Panc1 (cell line): Measurements from ENCODE around the gene SEC22C. TPM values are rescaled to one million over a fixed set of nuclear protein-coding genes. Genes with fewer than 3 reads are reported as not detected.

Source experiments
- ATAC-seq: fragments of 200-7000 bp; cut with Tn5 transposase; 2 replicates; pipeline ENCODE4 v1.9.1; 2020; ENCODE audit warnings: mild to moderate bottlenecking, moderate library complexity
- Bru-seq: library from RNA; stranded (reverse); fragments of 400-500 nt; gene quantifications from one replicate; lab custom pipeline; 2021; lab: Mats Ljungman, UMichigan
- BruChase-seq, 2 experiments: library from RNA; stranded (reverse); fragments of 400-500 nt; gene quantifications; one replicate each; lab custom pipeline; 2021; lab: Mats Ljungman, UMichigan
- BruUV-seq: library from RNA; stranded (reverse); fragments of 400-500 nt; replicated peaks from 2 replicates; lab custom pipeline; 2021; lab: Mats Ljungman, UMichigan
- CTCF ChIA-PET: fragments of 300-600 bp; sonication (Branson Sonifier 250); formaldehyde crosslinking; loops from one replicate; lab custom pipeline; 2022; ENCODE audit warnings: antibody characterized with exemption; lab: Charles Lee
- POLR2A ChIA-PET: fragments of 300-600 bp; sonication (Branson Sonifier 250); formaldehyde crosslinking; loops from one replicate; lab custom pipeline; 2022; ENCODE audit warnings: antibody characterized with exemption; lab: Charles Lee
- DNase-seq: peaks from one replicate; pipeline ENCODE4 v3.0.0-alpha.2; 2010; ENCODE audit warnings: low read depth, low spot score
- H3K27ac ChIP-seq: 2 replicates; pipeline ENCODE4 v1.5.1; 2011; ENCODE audit warnings: mild to moderate bottlenecking, low read length, inconsistent platforms
- H3K27me3 ChIP-seq: fragments of 200-500 bp; sonication (Bioruptor generic); 2 replicates; pipeline ENCODE4 v1.6.0; 2014; ENCODE audit warnings: low read length, inconsistent platforms; ENCODE audit not compliant: control insufficient read depth, insufficient read depth
- H3K36me3 ChIP-seq: fragments of 200-500 bp; sonication (Bioruptor generic); 2 replicates; pipeline ENCODE4 v1.5.1; 2014; ENCODE audit warnings: inconsistent platforms, mild to moderate bottlenecking, low read length, moderate library complexity; ENCODE audit not compliant: control insufficient read depth, insufficient read depth
- H3K4me1 ChIP-seq: 2 replicates; pipeline ENCODE4 v1.5.1; 2011; ENCODE audit warnings: inconsistent platforms, mild to moderate bottlenecking, low read length, moderate library complexity; ENCODE audit not compliant: control insufficient read depth, insufficient read depth
- H3K4me3 ChIP-seq, 2 experiments: 2 replicates each; pipeline ENCODE4 v1.5.1; 2011 to 2012; ENCODE audit warnings: low read depth in 2 of 2, low read length in 2 of 2, mild to moderate bottlenecking in 2 of 2, inconsistent platforms in 1 of 2, moderate library complexity in 1 of 2
- H3K9me3 ChIP-seq: fragments of 200-500 bp; sonication (Bioruptor generic); 2 replicates; pipeline ENCODE4 v1.5.1; 2014; ENCODE audit warnings: low read depth, mild to moderate bottlenecking, inconsistent platforms, low read length, moderate library complexity; ENCODE audit not compliant: control insufficient read depth, insufficient read depth
- POLR2AphosphoS5 ChIP-seq: IDR thresholded peaks from 2 replicates; pipeline ENCODE4 v1.6.1; 2012; ENCODE audit warnings: mild to moderate bottlenecking, low read depth, low read length, moderate library complexity
- SIN3A ChIP-seq: IDR thresholded peaks from 2 replicates; pipeline ENCODE4 v1.6.1; 2012; ENCODE audit warnings: low read depth, mild to moderate bottlenecking, low read length, moderate library complexity, borderline replicate concordance; ENCODE audit not compliant: insufficient read depth
- TCF7L2 ChIP-seq: IDR thresholded peaks from 2 replicates; pipeline ENCODE4 v1.6.1; 2011; ENCODE audit warnings: mild to moderate bottlenecking, low read depth, low read length, inconsistent platforms
- in situ Hi-C: cut with HindIII; loops from 2 replicates; pipeline ENCODE4 v1.10.0; 2016; ENCODE audit warnings: low sequenced_read_pairs, low pct_unique_long_range_greater_than_20kb
- intact Hi-C: fragments of 100-400 bp; cut with micrococcal nuclease; formaldehyde crosslinking; loops from one replicate; pipeline ENCODE4 v1.10.0; 2022; ENCODE audit not compliant: unreplicated experiment
- long read RNA-seq: library from polyadenylated mRNA; unstranded; transcript quantifications from one replicate; pipeline ENCODE4 v2.0.0, GENCODE V29; 2021; ENCODE audit not compliant: unreplicated experiment
- polyA plus RNA-seq: library from polyadenylated mRNA; unstranded; fragments of >200 nt; gene quantifications from one replicate; pipeline ENCODE4 v1.2.1, GENCODE V29; 2012; ENCODE audit warnings: missing spikeins; ENCODE audit not compliant: insufficient read length
- total RNA-seq: library from RNA; stranded (reverse); gene quantifications from one replicate; pipeline ENCODE4 v1.2.1, GENCODE V29; 2021; ENCODE audit not compliant: unreplicated experiment
- TF ChIP-seq, protein P1 (sequence below), 2 experiments: IDR thresholded peaks; 2 replicates each; pipeline ENCODE4 v1.6.1; 2011 to 2012; ENCODE audit warnings: low read depth in 2 of 2, control low read depth in 1 of 2, low read length in 1 of 2, mild to moderate bottlenecking in 1 of 2, moderate library complexity in 1 of 2; ENCODE audit not compliant: insufficient read depth in 1 of 2
- TF ChIP-seq, protein P2 (sequence below): fragments of 450-650 bp; IDR thresholded peaks from 2 replicates; pipeline ENCODE4 v1.5.1; 2017; ENCODE audit warnings: mild to moderate bottlenecking

Gene SEC22C, protein sequence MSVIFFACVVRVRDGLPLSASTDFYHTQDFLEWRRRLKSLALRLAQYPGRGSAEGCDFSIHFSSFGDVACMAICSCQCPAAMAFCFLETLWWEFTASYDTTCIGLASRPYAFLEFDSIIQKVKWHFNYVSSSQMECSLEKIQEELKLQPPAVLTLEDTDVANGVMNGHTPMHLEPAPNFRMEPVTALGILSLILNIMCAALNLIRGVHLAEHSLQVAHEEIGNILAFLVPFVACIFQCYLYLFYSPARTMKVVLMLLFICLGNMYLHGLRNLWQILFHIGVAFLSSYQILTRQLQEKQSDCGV
- total RNA-seq (45.9 TPM), Bru-seq, nascent RNA (percentile 70 among the genes with signal in this experiment), BruChase-seq, experiment 1, labeled RNA remaining after a 2-hour chase (percentile 78 among the genes with signal in this experiment), BruChase-seq, experiment 2, labeled RNA remaining after a 6-hour chase (percentile 86 among the genes with signal in this experiment)
- polyA plus RNA-seq, result 25.3 TPM
- long read RNA-seq, transcript SEC22C-201 (7 exons, 1,380 nt), result minor isoform, 20 of 70 reads
- long read RNA-seq, transcript SEC22C-202 (7 exons, 1,608 nt), result major isoform, 27 of 70 reads
- long read RNA-seq, partial matches to known transcripts, result 6 of 70 reads
- long read RNA-seq, other reads (novel, unspliced or antisense), result 17 of 70 reads

DNA sequence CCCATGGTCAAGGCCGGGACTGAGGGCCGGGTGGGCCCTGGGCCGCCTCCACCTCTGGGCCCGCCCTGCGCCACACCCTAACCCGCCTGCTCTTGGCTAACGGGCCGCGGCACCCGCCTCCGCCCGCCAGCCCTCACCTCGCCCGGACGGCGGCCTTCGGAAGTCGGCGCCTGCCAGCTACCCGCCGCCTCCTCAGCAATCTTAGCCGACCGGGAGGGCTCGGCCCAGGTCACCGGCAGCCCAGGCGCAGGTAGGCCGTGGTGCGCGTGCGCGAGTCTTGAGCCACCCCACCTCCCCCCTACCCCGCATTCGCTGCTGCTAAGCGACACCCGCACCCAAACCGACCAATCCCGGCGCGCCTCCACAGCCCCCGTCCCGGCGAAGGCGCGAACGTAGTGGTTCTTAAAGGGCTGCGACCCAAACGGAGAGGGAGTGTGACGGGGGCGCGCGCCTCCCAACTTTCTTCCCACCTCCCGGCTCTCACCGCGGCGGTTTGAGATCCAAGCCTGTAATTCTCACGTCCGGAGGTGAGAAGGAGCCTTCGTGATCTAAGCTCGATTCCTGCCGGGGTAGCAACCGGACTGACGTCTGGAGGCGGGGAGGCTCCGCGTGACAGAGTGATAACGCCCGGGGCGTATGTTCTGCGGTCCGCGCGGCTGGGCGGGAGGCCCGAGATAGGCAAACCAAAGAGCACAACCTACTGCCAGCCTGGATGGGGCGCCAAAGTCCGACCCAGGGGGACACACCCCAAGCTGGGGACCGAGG lies at the start of gene SEC22C:
TSS of gene SEC22C (minus strand) at position 259 of the 765 bp plus-strand sequence. CDS start 12,921 bp downstream, outside the sequence.
- intact Hi-C loops (no loop called here), in situ Hi-C loops (no loop called here)
- peak within 1 kb of the TSS; percentile 85 for H3K4me3 ChIP-seq
- peak within 1 kb of the TSS; percentile 93 for H3K27ac ChIP-seq
- TF ChIP-seq, protein P1, sequence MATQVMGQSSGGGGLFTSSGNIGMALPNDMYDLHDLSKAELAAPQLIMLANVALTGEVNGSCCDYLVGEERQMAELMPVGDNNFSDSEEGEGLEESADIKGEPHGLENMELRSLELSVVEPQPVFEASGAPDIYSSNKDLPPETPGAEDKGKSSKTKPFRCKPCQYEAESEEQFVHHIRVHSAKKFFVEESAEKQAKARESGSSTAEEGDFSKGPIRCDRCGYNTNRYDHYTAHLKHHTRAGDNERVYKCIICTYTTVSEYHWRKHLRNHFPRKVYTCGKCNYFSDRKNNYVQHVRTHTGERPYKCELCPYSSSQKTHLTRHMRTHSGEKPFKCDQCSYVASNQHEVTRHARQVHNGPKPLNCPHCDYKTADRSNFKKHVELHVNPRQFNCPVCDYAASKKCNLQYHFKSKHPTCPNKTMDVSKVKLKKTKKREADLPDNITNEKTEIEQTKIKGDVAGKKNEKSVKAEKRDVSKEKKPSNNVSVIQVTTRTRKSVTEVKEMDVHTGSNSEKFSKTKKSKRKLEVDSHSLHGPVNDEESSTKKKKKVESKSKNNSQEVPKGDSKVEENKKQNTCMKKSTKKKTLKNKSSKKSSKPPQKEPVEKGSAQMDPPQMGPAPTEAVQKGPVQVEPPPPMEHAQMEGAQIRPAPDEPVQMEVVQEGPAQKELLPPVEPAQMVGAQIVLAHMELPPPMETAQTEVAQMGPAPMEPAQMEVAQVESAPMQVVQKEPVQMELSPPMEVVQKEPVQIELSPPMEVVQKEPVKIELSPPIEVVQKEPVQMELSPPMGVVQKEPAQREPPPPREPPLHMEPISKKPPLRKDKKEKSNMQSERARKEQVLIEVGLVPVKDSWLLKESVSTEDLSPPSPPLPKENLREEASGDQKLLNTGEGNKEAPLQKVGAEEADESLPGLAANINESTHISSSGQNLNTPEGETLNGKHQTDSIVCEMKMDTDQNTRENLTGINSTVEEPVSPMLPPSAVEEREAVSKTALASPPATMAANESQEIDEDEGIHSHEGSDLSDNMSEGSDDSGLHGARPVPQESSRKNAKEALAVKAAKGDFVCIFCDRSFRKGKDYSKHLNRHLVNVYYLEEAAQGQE (IDR thresholded peaks at IDR 0.05; ENCODE audit: insufficient read depth in 1 of 2, low read depth in 2 of 2, low read length in 1 of 2), result no peak
- TF ChIP-seq SIN3A, result peak; percentile 74; the same call in 1 of the 2 replicates
- 0 out of 2 replicates have a peak, but pooled peaks have one; percentile 15 for TF ChIP-seq TCF7L2
- TF ChIP-seq POLR2AphosphoS5, result peak; percentile 58
- TF ChIP-seq, protein P2, sequence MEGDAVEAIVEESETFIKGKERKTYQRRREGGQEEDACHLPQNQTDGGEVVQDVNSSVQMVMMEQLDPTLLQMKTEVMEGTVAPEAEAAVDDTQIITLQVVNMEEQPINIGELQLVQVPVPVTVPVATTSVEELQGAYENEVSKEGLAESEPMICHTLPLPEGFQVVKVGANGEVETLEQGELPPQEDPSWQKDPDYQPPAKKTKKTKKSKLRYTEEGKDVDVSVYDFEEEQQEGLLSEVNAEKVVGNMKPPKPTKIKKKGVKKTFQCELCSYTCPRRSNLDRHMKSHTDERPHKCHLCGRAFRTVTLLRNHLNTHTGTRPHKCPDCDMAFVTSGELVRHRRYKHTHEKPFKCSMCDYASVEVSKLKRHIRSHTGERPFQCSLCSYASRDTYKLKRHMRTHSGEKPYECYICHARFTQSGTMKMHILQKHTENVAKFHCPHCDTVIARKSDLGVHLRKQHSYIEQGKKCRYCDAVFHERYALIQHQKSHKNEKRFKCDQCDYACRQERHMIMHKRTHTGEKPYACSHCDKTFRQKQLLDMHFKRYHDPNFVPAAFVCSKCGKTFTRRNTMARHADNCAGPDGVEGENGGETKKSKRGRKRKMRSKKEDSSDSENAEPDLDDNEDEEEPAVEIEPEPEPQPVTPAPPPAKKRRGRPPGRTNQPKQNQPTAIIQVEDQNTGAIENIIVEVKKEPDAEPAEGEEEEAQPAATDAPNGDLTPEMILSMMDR, result no peak
- peaks cover 18% of the 10 kb centered on the region for H3K4me1 ChIP-seq
- peaks cover 10% of the 10 kb centered on the region; the same call in 1 of the 2 replicates for H3K36me3 ChIP-seq
- CTCF ChIA-PET, result interaction anchor here (0.6 kb wide), 1 partner anchor 1756 kb away, joined by 3 read pairs; the partner anchor contains the start of gene TCAIM
- POLR2A ChIA-PET, result interaction anchor here (0.6 kb wide), 2 partner anchors 44 to 70 kb away, joined by 3 to 5 read pairs; no protein-coding TSS in a partner anchor
- no TSS peak for BruUV-seq
- DNase-seq, result no peak
- no peaks in the 10 kb centered on the region for H3K9me3 ChIP-seq
- no peaks in the 10 kb centered on the region for H3K27me3 ChIP-seq
- ATAC-seq, result peak; percentile 100

DNA sequence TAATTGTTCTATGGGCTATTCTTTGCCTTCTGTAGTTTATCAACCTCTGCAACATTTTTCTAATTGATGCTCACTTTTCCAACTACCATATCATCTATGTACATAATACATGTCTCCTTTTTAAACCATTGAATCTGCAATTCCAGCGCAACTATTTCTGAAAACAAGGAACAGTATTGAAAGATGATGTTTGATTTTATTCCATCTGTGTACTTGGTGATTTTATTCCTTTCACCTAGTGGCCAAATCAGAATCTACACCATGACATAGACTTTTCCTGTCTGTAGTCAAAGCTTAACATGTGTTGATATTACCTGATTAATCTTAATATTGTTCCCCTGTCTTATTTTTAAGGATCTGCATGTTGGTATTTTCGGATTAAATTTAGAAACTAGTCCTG lies 31.7 kb upstream of the SEC22C start:
- intact Hi-C loops, result no loop called here
- CTCF ChIA-PET, result interaction anchor here (0.8 kb wide), 1 partner anchor 12 kb away, joined by 7 read pairs; no protein-coding TSS in a partner anchor

More for the DNA sequence above, 31.7 kb upstream of the SEC22C start:
- Histone ChIP-seq H3K4me3 (no peak overlapping the region), H3K9me3 (no peaks in the 10 kb centered on the region), H3K36me3 (peaks cover 2% of the 10 kb centered on the region; the same call in 1 of the 2 replicates), H3K4me1 (peaks cover 3% of the 10 kb centered on the region; the same call in 1 of the 2 replicates), H3K27me3 (no peaks in the 10 kb centered on the region), H3K27ac (no peak overlapping the region)
- DNase-seq, result no peak
- in situ Hi-C loops, result no loop called here
- no TSS peak for BruUV-seq
- POLR2A ChIA-PET, result no interaction called here
- ATAC-seq, result 0 out of 2 replicates have a peak, but pooled peaks have one; percentile 12
- TF ChIP-seq, protein P1 (IDR thresholded peaks at IDR 0.05; ENCODE audit: insufficient read depth in 1 of 2, low read depth in 2 of 2, low read length in 1 of 2), result no peak
- TF ChIP-seq, protein P2, result peak; percentile 48; the same call in 1 of the 2 replicates
